Mesendoderm (in vitro differentiated cells): ENCODE data around the gene GP1BB.

Source experiments
- DNase-seq: peaks from one replicate; pipeline ENCODE4 v3.0.0; 2013
- H2AK5ac ChIP-seq: 2 replicates; pipeline ENCODE4 v1.6.1; 2013; ENCODE audit warnings: low read length, inconsistent platforms
- H2BK120ac ChIP-seq: 2 replicates; pipeline ENCODE4 v1.6.1; 2013; ENCODE audit warnings: low read depth, mild to moderate bottlenecking, low read length, moderate library complexity, mixed read lengths
- H2BK15ac ChIP-seq: replicated peaks from 2 replicates; pipeline ENCODE4 v1.6.1; 2013; ENCODE audit warnings: low read depth, mild to moderate bottlenecking, moderate library complexity
- H2BK5ac ChIP-seq: 2 replicates; pipeline ENCODE4 v1.6.1; 2013; ENCODE audit warnings: low read length, inconsistent platforms
- H3K18ac ChIP-seq: 2 replicates; pipeline ENCODE4 v1.6.1; 2013; ENCODE audit warnings: mild to moderate bottlenecking, low read length, mixed read lengths
- H3K23ac ChIP-seq: one replicate; pipeline ENCODE4 v1.6.1; 2013; ENCODE audit warnings: low read length
- H3K27ac ChIP-seq: 2 replicates; pipeline ENCODE4 v1.5.1; 2013; ENCODE audit warnings: low read depth, mild to moderate bottlenecking, inconsistent platforms, low read length, moderate library complexity
- H3K27me3 ChIP-seq: 2 replicates; pipeline ENCODE4 v1.6.1; 2013; ENCODE audit warnings: low read length, control low read depth, mild to moderate bottlenecking, inconsistent platforms; ENCODE audit not compliant: insufficient read depth, poor library complexity
- H3K36me3 ChIP-seq: 2 replicates; pipeline ENCODE4 v1.6.1; 2013; ENCODE audit warnings: low read length, inconsistent platforms; ENCODE audit not compliant: control insufficient read depth, insufficient read depth
- H3K4ac ChIP-seq: one replicate; pipeline ENCODE4 v1.6.1; 2013; ENCODE audit warnings: low read depth, mild to moderate bottlenecking, low read length, moderate library complexity
- H3K4me1 ChIP-seq: 2 replicates; pipeline ENCODE4 v1.6.1; 2013; ENCODE audit warnings: low read depth, low read length, inconsistent platforms; ENCODE audit not compliant: control insufficient read depth
- H3K4me2 ChIP-seq: 2 replicates; pipeline ENCODE4 v1.6.1; 2013; ENCODE audit warnings: low read length
- H3K4me3 ChIP-seq: 2 replicates; pipeline ENCODE4 v1.5.1; 2013; ENCODE audit warnings: mild to moderate bottlenecking, low read length
- H3K56ac ChIP-seq: one replicate; pipeline ENCODE4 v1.6.1; 2013; ENCODE audit warnings: low read length
- H3K79me1 ChIP-seq: 2 replicates; pipeline ENCODE4 v1.6.1; 2013; ENCODE audit warnings: low read length, inconsistent platforms
- H3K79me2 ChIP-seq: 2 replicates; pipeline ENCODE4 v1.6.1; 2013; ENCODE audit warnings: mild to moderate bottlenecking, low read length; ENCODE audit not compliant: control insufficient read depth, insufficient read depth
- H3K9ac ChIP-seq: 2 replicates; pipeline ENCODE4 v1.6.1; 2013; ENCODE audit warnings: low read length, inconsistent platforms
- H4K5ac ChIP-seq: one replicate; pipeline ENCODE4 v1.6.1; 2013; ENCODE audit warnings: low read length
- H4K8ac ChIP-seq: one replicate; pipeline ENCODE4 v1.6.1; 2013; ENCODE audit warnings: low read depth, mild to moderate bottlenecking, control low read depth, low read length, moderate library complexity
- WGBS: extraction: QIAGEN DNeasy Blood & Tissue Kit; methylation state at CpG from one replicate; pipeline ENCODE4 v1.1.7; 2013; ENCODE audit warnings: low lambda C conversion rate, missing lambda C conversion rate; ENCODE audit not compliant: insufficient coverage; ENCODE audit errors: extremely low coverage; 5-methylcytosine and 5-hydroxymethylcytosine counted together

The GP1BB gene

GRCh38 chr22:19750507-19751490, 27.5 kb downstream of the GP1BB start:
- H4K8ac ChIP-seq: no peak overlapping the region
- no peak overlapping the region for H3K9ac ChIP-seq
- no peak overlapping the region for H3K18ac ChIP-seq
- H3K79me2 ChIP-seq: no peaks in the 10 kb centered on the region
- no peaks in the 10 kb centered on the region for H3K36me3 ChIP-seq
- H4K5ac ChIP-seq: no peak overlapping the region
- no peak overlapping the region for H3K27ac ChIP-seq
- H3K4ac ChIP-seq: no peak overlapping the region
- H2AK5ac ChIP-seq: no peak overlapping the region
- peaks cover 4% of the 10 kb centered on the region for H3K4me1 ChIP-seq
- H2BK15ac ChIP-seq: no peak overlapping the region
- no CpG with 5 or more reads among the region's 27 CpGs for WGBS
- no peak overlapping the region for H2BK120ac ChIP-seq
- H3K4me3 ChIP-seq: no peak overlapping the region
- no peaks in the 10 kb centered on the region for H3K79me1 ChIP-seq
- H2BK5ac ChIP-seq: no peak overlapping the region
- H3K23ac ChIP-seq: no peak overlapping the region
- H3K27me3 ChIP-seq: peaks cover 19% of the 10 kb centered on the region
- no peak overlapping the region for H3K56ac ChIP-seq
- no peak overlapping the region for H3K4me2 ChIP-seq
- DNase-seq: no peak

GRCh38 chr22:19751497-19752245, 28.3 kb downstream of the GP1BB start:
- Histone ChIP-seq H3K4me2 (no peak overlapping the region), H2AK5ac (no peak overlapping the region), H4K8ac (no peak overlapping the region), H3K79me2 (no peaks in the 10 kb centered on the region), H4K5ac (no peak overlapping the region), H2BK15ac (no peak overlapping the region), H3K27ac (no peak overlapping the region), H3K4me1 (no peaks in the 10 kb centered on the region), H2BK5ac (no peak overlapping the region), H3K4me3 (no peak overlapping the region), H3K23ac (no peak overlapping the region), H3K79me1 (no peaks in the 10 kb centered on the region), H3K27me3 (peaks cover 26% of the 10 kb centered on the region), H3K9ac (no peak overlapping the region), H2BK120ac (no peak overlapping the region), H3K36me3 (no peaks in the 10 kb centered on the region), H3K4ac (no peak overlapping the region), H3K56ac (no peak overlapping the region), H3K18ac (no peak overlapping the region)
- WGBS: no CpG with 5 or more reads among the region's 14 CpGs
- DNase-seq: no peak

- Histone ChIP-seq H2AK5ac (no peak overlapping the region), H3K4me3 (no peak overlapping the region), H2BK15ac (no peak overlapping the region), H3K9ac (no peak overlapping the region), H3K27ac (no peak overlapping the region), H3K18ac (no peak overlapping the region), H3K4me2 (no peak overlapping the region), H3K36me3 (no peaks in the 10 kb centered on the region), H3K79me2 (no peaks in the 10 kb centered on the region), H2BK5ac (no peak overlapping the region), H2BK120ac (no peak overlapping the region), H3K4me1 (no peaks in the 10 kb centered on the region), H3K23ac (no peak overlapping the region), H3K79me1 (no peaks in the 10 kb centered on the region), H4K5ac (no peak overlapping the region), H3K56ac (no peak overlapping the region), H3K27me3 (peaks cover 40% of the 10 kb centered on the region), H4K8ac (no peak overlapping the region), H3K4ac (no peak overlapping the region)
- DNase-seq: no peak
- no CpG with 5 or more reads among the region's 10 CpGs for WGBS
Observed at GRCh38 chr22:19753090-19753842, 29.9 kb downstream of the GP1BB start.

GRCh38 chr22:19753996-19754700, 30.8 kb downstream of the GP1BB start:
- Histone ChIP-seq H3K18ac (no peak overlapping the region), H3K4me3 (no peak overlapping the region), H2BK5ac (no peak overlapping the region), H3K27ac (no peak overlapping the region), H3K36me3 (no peaks in the 10 kb centered on the region), H2BK15ac (no peak overlapping the region), H3K4ac (no peak overlapping the region), H3K4me1 (no peaks in the 10 kb centered on the region), H3K23ac (peak overlapping the region; percentile 68), H3K56ac (no peak overlapping the region), H4K8ac (no peak overlapping the region), H3K9ac (no peak overlapping the region), H2BK120ac (no peak overlapping the region), H3K4me2 (no peak overlapping the region), H3K27me3 (peaks cover 49% of the 10 kb centered on the region), H4K5ac (no peak overlapping the region), H2AK5ac (no peak overlapping the region), H3K79me2 (no peaks in the 10 kb centered on the region), H3K79me1 (no peaks in the 10 kb centered on the region)
- WGBS: no CpG with 5 or more reads among the region's 14 CpGs
- DNase-seq: no peak

- Histone ChIP-seq H2BK120ac (no peak overlapping the region), H3K4me2 (no peak overlapping the region), H3K18ac (no peak overlapping the region), H2AK5ac (no peak overlapping the region), H3K4me3 (no peak overlapping the region), H3K23ac (peak overlapping the region; percentile 68), H3K4ac (no peak overlapping the region), H4K8ac (no peak overlapping the region), H3K79me2 (no peaks in the 10 kb centered on the region), H2BK15ac (no peak overlapping the region), H3K9ac (no peak overlapping the region), H3K56ac (no peak overlapping the region), H3K36me3 (no peaks in the 10 kb centered on the region), H3K79me1 (no peaks in the 10 kb centered on the region), H3K4me1 (no peaks in the 10 kb centered on the region), H2BK5ac (no peak overlapping the region), H3K27ac (no peak overlapping the region), H4K5ac (no peak overlapping the region), H3K27me3 (peaks cover 55% of the 10 kb centered on the region)
- DNase-seq: no peak
- no CpG with 5 or more reads among the region's 14 CpGs for WGBS
Observed at GRCh38 chr22:19754701-19755144, 31.4 kb downstream of the GP1BB start.
